HG02885 (cell line): ENCODE results near the gene DCANP1.

ENCODE experiments used
- ATAC-seq: cut with Tn5 transposase; IDR thresholded peaks from one replicate; pipeline ENCODE4 v1.9.1; 2021; ENCODE audit warnings: mild to moderate bottlenecking; ENCODE audit not compliant: unreplicated experiment, poor library complexity

DCANP1 gene

DNA sequence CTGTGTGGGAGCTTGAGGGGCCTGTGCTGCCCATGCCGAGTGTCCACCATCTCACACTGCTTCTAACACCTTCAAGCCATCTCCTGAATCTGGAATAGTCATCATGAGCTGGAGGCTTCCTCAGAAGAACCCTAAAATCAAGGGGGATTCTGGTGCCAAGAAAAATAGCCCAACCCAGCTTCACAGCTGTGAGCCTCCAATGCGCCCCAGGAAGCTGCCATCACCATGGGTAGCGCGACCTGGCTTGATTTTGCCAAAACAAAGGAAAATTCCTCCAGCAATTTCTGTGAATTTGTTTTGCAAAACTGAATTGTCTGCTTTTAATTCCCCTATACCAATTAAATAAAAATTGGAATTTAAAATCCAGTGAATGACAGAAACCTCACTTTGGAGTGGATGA is 11.2 kb upstream of the DCANP1 start:
- ATAC-seq, result no peak

GRCh38 chr5:135457424-135458071 is 10.4 kb upstream of the DCANP1 start:
- no peak for ATAC-seq

GRCh38 chr5:135456238-135457099 is 9.3 kb upstream of the DCANP1 start:
- ATAC-seq, result peak; percentile 74

GRCh38 chr5:135455876-135456237 is 8.7 kb upstream of the DCANP1 start:
- no peak for ATAC-seq

DNA sequence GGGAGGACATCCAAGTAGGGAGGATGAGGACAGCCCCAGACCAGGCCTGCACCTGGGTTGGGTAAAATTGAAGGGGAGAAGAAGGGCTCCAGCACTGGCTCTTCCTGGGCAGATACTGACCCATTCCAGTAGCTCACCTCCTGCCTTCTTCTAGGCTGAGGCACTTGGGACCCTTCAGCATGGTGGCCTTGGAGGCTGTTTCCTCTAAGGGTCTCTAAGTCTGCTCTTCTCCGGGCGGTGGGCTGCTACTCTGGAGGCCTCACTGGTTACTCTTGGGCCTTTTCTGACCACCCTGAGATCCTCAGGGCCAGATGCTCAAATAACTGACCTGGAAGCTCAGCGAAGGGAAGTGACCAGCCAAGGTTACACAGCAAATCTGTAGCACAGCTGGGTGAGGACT is 7.8 kb upstream of the DCANP1 start:
- no peak for ATAC-seq

GRCh38 chr5:135453613-135454012 is 6.5 kb upstream of the DCANP1 start:
- no peak for ATAC-seq

- no peak for ATAC-seq
Observed at GRCh38 chr5:135452321-135453030, 5.3 kb upstream of the DCANP1 start, which contains the start of gene TIFAB. TSS of gene TIFAB (minus strand) at chr5:135452351. CDS start at chr5:135449939, 2,412 bp downstream.

DNA sequence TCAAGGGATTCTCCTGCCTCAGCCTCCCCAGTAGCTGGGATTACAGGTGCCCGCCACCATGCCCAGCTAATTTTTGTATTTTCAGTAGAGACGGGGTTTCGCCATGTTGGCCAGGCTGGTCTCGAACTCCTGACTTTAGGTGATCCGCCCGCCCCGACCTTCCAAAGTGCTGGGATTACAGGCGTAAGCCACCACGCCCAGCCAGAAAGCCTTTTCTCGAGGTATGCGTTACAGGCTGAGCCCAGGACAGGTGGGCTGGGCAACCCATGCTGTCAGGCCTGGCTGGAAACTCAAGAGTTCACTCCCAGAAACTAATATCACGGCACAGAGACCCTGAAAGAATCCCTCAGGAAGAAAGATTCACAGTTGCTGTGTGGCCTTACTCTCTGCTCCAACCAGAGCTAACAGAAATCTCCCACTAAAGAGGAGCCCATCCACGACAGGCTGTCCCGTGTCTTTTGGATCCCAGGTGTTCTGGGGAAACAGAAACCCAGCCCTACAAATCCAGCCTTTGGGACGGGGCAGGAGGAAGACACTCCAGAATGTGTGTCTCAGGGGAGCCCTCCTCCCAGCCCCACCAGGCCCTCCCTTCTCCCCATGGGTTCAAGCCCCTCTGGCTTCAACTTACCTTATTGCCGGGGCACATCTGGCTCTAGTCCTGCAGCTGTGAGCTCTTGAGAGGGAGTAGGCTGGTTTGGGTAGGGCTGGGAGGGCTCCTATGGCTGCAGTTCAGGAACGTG is 4.6 kb upstream of the DCANP1 start:
- ATAC-seq, result no peak

DNA sequence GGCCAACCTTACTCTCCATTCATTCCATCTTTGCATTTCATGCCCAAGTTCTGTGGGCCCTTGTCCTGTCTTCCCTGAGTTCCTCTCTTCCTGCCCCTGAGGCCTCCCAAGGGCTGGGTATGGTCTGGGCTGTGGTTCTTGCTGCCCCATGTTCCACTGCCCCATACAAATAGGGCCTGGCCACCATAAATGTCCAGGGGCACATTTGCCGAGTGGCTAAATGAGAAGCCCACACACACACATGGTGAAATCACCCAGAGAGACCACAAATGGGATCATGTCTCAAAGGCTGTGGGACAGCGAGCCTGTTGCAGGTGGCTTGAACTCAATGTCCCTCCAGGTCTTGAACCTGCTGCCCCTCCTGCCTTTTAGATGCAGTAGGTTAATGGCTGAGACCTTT is 3.8 kb upstream of the DCANP1 start:
- ATAC-seq, result no peak

GRCh38 chr5:135450336-135450735 is 3.2 kb upstream of the DCANP1 start:
- no peak for ATAC-seq

DNA sequence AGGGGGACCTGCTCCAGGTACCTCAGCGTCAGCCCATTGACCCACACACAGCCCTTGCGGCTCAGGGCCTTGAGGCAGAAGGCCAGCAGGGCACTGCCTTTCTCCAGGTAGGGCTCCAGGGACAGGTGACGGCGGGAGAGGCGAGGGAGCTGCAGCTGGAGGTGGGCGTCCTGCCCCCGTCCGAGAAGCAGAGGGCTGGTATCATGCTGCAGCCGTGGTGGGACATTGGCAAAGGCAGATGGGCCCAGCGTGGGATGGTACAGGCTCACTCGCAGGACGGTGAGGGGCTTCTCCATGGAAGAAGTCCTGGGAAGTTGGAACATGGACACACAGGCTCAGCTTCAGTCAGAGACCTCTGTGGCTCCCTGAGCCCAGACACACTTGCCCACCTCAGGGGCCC is 2.5 kb upstream of the DCANP1 start:
- no peak for ATAC-seq

GRCh38 chr5:135448791-135449507 is 1.8 kb upstream of the DCANP1 start:
- no peak for ATAC-seq

DNA sequence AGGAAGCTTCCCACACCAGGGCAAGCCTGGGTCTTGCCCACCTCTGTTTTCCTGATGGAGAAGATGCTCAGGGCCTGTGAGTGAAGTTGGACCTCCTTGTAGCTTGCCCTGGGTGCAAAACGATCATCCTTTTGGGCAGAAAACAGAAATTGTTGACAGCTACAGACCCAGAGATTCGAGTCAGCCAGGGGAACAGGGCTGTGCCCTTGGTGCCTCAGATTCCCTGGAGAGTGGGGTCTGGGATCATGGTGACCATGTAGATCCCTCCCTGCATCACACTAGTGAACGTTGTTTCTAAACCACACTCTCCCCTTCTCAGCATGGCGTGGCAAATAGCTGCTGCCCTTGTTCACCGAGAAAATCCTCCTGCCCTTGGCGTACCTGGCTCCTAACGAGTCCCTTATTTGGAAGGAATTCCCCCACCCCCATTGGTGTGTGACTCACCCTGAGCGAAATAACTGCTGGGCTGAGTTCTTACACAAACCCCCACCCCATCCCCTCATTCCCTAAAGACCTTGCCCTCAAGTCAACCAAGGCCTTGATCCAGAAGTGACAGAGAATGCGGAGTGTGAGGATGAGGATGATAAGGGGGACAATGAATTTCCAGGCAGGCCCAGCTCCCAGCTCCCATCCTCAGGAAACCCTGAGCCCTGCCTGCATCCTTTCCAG is 1.1 kb upstream of the DCANP1 start:
- no peak for ATAC-seq

- no peak for ATAC-seq
Observed at GRCh38 chr5:135446615-135447014, 533 bp downstream of the DCANP1 start.

- ATAC-seq, result no peak
Observed at GRCh38 chr5:135446206-135446605, 942 bp downstream of the DCANP1 start.

- no peak for ATAC-seq
Observed at GRCh38 chr5:135445306-135445985, 1.7 kb downstream of the DCANP1 start.

DNA sequence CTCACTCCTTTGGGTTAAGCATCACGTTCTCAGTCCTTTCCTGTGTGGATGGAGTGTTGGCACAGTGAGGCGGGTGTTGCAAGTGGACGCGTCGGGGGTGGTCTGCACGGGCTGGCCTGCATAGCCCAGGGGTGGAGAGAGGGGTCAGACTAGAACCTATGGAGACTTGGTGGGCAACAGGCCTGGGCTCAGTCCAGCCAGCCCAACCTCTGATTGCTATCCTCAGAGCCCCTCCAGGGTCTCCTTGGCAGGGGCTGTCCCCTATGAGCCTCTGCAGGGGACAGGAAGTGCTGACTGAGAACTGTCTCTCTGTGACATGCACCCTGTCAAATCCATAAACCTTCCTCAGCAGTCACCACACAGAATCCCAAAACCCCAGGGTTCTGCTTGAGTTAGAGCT is 2.3 kb downstream of the DCANP1 start:
- ATAC-seq, result no peak

- no peak for ATAC-seq
Observed at GRCh38 chr5:135444360-135444759, 2.8 kb downstream of the DCANP1 start.
